Measurements from ENCODE around the gene KRT15. TPM values are rescaled to one million over a fixed set of nuclear protein-coding genes. Genes with fewer than 3 reads are reported as not detected.

Gene KRT15
- total RNA-seq, 2 donors from 2014 or later = 5.8 to 20.0 TPM

DNA sequence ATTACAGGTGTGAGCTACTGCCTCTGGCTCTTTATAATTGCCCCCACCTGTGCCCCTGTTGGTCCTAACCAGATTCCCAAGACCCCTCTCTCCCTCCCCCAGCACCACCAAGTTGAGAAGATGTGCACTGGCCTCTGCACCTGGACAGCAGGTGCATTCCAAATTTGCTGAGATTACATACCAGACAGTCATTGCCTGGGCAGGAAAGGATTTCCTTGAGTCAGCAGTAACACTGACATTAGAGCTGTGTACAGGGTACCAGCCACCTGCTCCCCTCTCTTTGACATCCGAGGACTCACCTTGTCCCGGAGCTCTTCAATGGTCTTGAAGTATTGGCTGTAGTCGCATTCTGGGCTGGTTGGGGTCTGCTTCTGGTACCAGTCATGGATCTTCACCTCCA, 659 bp downstream of the KRT15 start:
- TF ChIP-seq, protein P1, sequence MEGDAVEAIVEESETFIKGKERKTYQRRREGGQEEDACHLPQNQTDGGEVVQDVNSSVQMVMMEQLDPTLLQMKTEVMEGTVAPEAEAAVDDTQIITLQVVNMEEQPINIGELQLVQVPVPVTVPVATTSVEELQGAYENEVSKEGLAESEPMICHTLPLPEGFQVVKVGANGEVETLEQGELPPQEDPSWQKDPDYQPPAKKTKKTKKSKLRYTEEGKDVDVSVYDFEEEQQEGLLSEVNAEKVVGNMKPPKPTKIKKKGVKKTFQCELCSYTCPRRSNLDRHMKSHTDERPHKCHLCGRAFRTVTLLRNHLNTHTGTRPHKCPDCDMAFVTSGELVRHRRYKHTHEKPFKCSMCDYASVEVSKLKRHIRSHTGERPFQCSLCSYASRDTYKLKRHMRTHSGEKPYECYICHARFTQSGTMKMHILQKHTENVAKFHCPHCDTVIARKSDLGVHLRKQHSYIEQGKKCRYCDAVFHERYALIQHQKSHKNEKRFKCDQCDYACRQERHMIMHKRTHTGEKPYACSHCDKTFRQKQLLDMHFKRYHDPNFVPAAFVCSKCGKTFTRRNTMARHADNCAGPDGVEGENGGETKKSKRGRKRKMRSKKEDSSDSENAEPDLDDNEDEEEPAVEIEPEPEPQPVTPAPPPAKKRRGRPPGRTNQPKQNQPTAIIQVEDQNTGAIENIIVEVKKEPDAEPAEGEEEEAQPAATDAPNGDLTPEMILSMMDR (IDR thresholded peaks at IDR 0.05) = no peak
- Histone ChIP-seq H3K9ac (ENCODE audit: low read depth in 2 of 2, low read length in 2 of 2) (no peak overlapping the region), H3K4me1 (peaks cover 16% of the 10 kb centered on the region), H3K4me3 (no peak overlapping the region), H3K27me3 (no peaks in the 10 kb centered on the region), H3K27ac (no peak overlapping the region), H3K36me3 (no peaks in the 10 kb centered on the region), H3K9me3 (no peaks in the 10 kb centered on the region)
- DNase-seq = no peak
- intact Hi-C loops (cut with DNase I) = no loop called here

DNA sequence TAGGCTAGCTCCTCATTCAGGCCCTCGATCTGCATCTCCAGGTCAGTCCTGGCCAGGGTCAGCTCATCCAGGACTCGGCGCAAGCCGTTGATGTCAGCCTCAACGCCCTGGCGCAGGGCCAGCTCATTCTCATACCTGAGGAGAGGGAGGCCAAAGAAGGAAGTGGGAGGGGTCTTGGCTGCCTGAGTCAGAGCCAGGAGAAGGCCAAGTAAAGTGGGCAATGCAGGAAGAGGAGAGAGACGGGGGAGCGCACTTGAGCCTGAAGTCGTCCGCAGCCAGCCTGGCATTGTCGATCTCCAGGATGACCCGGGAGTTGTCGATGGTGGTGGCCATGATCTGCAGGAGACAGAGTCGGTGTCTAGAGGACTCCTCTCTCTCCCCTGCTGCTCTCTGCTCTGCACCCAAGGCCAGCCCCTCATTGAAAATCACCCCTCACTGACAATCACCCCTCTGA, 1.8 kb downstream of the KRT15 start:
- TF ChIP-seq, protein P1 (IDR thresholded peaks at IDR 0.05) = no peak
- H3K9me3 ChIP-seq = no peaks in the 10 kb centered on the region
- DNase-seq = no peak
- intact Hi-C loops (cut with DNase I) = no loop called here
- peaks cover 10% of the 10 kb centered on the region for H3K4me1 ChIP-seq
- no peak overlapping the region for H3K4me3 ChIP-seq
- H3K9ac ChIP-seq (ENCODE audit: low read depth in 2 of 2, low read length in 2 of 2) = no peak overlapping the region
- no peaks in the 10 kb centered on the region for H3K36me3 ChIP-seq
- H3K27ac ChIP-seq = no peak overlapping the region
- H3K27me3 ChIP-seq = no peaks in the 10 kb centered on the region

DNA sequence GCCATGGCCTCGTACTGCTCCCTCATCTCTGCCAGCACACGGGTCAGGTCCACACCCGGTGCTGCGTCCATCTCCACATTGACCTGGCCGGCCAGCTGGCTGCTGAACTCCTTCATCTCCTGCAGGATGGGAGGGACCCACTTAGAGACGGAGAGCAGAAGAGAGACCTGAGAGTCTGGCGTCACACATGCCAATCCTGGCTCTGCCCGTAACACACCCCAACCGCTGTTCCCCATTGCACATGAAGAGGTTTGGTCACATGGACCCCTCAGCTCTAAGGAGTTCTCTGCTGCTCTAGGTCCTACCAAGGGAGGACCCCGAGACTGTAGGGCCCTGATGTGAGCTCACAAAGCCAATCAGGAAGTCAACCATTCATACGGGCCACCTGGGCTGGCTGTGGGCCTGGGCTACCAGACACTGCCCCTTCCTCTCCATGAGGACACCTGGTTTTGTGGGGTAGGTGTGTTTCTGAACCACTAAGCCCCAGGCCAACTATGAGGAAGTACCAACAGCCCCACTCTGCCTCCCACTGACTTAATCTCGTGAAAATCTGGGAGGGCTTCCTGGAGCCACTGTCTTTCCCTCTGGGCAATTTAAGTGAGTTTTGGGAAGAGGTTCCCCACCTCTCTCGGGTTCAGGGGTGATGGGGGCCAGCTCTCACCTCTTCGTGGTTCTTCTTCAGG, 2.4 kb downstream of the KRT15 start:
- Histone ChIP-seq H3K27me3 (no peaks in the 10 kb centered on the region), H3K27ac (no peak overlapping the region), H3K36me3 (no peaks in the 10 kb centered on the region), H3K4me1 (peaks cover 5% of the 10 kb centered on the region), H3K9me3 (no peaks in the 10 kb centered on the region), H3K9ac (ENCODE audit: low read depth in 2 of 2, low read length in 2 of 2) (no peak overlapping the region), H3K4me3 (no peak overlapping the region)
- no peak for DNase-seq
- intact Hi-C loops (cut with DNase I) = no loop called here
- TF ChIP-seq, protein P1 (IDR thresholded peaks at IDR 0.05) = no peak

DNA sequence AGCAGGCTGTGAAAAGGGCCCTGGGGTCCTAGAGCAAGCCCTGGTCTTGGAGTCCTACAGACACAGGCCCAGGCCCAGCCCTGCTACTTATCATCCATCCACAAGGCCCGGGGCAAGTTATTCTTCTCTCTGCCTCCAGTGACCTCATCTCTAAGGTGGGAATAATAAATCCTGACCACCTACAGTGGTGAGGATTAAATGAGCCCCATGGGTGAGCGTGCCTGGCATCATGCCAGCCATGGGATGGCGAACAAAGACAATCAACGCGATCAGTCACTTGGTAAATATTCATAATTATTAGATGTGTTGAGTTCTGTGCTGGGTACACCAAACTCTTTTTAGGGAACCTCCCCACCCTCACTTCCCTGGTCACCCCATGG, 5.5 kb downstream of the KRT15 start:
- Histone ChIP-seq H3K9ac (ENCODE audit: low read depth in 2 of 2, low read length in 2 of 2) (no peak overlapping the region), H3K27ac (no peak overlapping the region), H3K4me1 (no peaks in the 10 kb centered on the region), H3K36me3 (no peaks in the 10 kb centered on the region), H3K27me3 (no peaks in the 10 kb centered on the region), H3K4me3 (no peak overlapping the region), H3K9me3 (no peaks in the 10 kb centered on the region)
- intact Hi-C loops (cut with DNase I) = no loop called here
- DNase-seq = no peak
- TF ChIP-seq, protein P1 (IDR thresholded peaks at IDR 0.05) = no peak

DNA sequence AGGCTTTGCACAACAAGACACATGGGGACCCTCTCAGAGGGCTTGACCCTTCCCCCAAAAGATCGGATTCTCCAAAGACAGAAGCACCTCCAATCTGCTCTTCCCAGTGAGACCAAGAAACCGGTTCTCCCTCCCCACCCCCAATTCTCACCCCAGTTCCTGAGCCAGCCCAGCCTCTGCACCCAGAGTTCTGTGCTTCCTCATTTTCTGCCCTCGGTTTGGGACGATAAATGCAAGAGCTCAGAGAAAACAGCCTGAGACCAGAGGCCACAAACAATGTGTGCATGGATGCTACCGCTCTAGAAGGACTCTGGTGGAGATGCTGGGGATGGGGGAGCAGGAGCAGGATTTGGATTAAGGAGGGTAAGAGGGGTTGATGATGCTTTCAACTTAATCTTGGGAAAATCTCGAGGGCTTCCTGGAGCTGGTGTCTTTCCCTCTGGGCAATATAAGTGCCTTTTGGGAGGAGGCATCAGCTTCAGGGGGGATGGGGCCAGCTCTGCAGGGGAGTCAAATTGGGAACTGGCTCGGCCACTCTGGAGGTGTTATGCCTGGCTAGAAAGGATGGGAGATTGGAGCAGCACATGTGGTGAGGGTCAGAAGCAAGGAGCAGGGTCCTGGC, 6.0 kb downstream of the KRT15 start:
- Histone ChIP-seq H3K27me3 (no peaks in the 10 kb centered on the region), H3K4me3 (no peak overlapping the region), H3K36me3 (no peaks in the 10 kb centered on the region), H3K9ac (ENCODE audit: low read depth in 2 of 2, low read length in 2 of 2) (no peak overlapping the region), H3K9me3 (no peaks in the 10 kb centered on the region), H3K4me1 (no peaks in the 10 kb centered on the region), H3K27ac (no peak overlapping the region)
- DNase-seq = no peak
- TF ChIP-seq, protein P1 (IDR thresholded peaks at IDR 0.05) = no peak
- intact Hi-C loops (cut with DNase I) = no loop called here

Measured in colonic mucosa (tissue), 4 donors.